ENCODE data around the gene GPER1. TPM values are rescaled to one million over a fixed set of nuclear protein-coding genes. Genes with fewer than 3 reads are reported as not detected.

The GPER1 gene
- total RNA-seq, 1 experiment from 2014 or later: 4.9 TPM

DNA sequence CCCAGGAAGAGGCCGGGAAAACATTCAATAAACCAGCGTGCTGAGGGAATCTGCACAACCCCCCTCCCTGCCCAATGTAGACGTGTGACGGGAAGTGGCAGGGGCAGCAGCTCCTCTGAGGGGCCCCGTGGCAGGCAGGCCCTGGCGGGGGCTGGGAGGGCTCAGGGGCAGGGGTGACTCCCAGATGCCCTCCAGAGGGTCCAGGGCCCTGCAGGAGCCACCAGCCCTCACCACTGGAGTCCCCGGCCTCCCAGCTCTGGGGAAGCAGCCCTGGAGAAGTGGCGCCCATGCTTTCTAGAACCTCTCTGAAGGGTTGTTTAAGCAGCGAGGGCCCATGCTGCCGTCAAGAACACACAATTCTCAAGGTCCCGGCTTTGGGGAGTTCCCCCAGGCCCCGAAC, 8.4 kb upstream of the GPER1 start:
- intact Hi-C loops (cut with micrococcal nuclease): no loop called here
- TF ChIP-seq EZH2phosphoT487 (IDR thresholded peaks at IDR 0.05; ENCODE audit: borderline replicate concordance, low read length) (no peak), EZH2 (IDR thresholded peaks at IDR 0.05; ENCODE audit: low read length, unreplicated experiment) (no peak)
- TF ChIP-seq, protein P1, sequence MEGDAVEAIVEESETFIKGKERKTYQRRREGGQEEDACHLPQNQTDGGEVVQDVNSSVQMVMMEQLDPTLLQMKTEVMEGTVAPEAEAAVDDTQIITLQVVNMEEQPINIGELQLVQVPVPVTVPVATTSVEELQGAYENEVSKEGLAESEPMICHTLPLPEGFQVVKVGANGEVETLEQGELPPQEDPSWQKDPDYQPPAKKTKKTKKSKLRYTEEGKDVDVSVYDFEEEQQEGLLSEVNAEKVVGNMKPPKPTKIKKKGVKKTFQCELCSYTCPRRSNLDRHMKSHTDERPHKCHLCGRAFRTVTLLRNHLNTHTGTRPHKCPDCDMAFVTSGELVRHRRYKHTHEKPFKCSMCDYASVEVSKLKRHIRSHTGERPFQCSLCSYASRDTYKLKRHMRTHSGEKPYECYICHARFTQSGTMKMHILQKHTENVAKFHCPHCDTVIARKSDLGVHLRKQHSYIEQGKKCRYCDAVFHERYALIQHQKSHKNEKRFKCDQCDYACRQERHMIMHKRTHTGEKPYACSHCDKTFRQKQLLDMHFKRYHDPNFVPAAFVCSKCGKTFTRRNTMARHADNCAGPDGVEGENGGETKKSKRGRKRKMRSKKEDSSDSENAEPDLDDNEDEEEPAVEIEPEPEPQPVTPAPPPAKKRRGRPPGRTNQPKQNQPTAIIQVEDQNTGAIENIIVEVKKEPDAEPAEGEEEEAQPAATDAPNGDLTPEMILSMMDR (conservative IDR thresholded peaks at IDR 0.05; ENCODE audit: low read depth, low read length): no peak
- no peaks in the 10 kb centered on the region for H3F3A ChIP-seq (ENCODE audit: low read length, unreplicated experiment)
- no peaks in the 10 kb centered on the region for H3K79me2 ChIP-seq (ENCODE audit: low read length)
- H3K4me2 ChIP-seq (ENCODE audit: low read length): no peak overlapping the region
- H3K4me1 ChIP-seq (ENCODE audit: insufficient read depth, low read length): no peaks in the 10 kb centered on the region; the same call in 1 of the 2 replicates
- no peak for DNase-seq
- H3K27me3 ChIP-seq (ENCODE audit: low read length): no peaks in the 10 kb centered on the region
- no peak overlapping the region for H3K4me3 ChIP-seq (ENCODE audit: low read length)
- H4K20me1 ChIP-seq (ENCODE audit: low read length): no peaks in the 10 kb centered on the region
- H2AFZ ChIP-seq (ENCODE audit: low read length): no peak overlapping the region
- ChIA-PET CTCF (no interaction called here), POLR2A (ENCODE audit: unreplicated experiment) (no interaction called here)
- no peak overlapping the region for H3K27ac ChIP-seq (ENCODE audit: low read length)
- H3K9me2 ChIP-seq (replicated peaks; ENCODE audit: low read length): no peaks in the 10 kb centered on the region
- H3K9ac ChIP-seq (ENCODE audit: low read length): no peak overlapping the region
- no peaks in the 10 kb centered on the region for H3K9me3 ChIP-seq (ENCODE audit: low read length)
- H3K36me3 ChIP-seq (ENCODE audit: low read depth, low read length): no peaks in the 10 kb centered on the region
- no TSS peak for BruUV-seq (replicated peaks)
- no peak for ATAC-seq

DNA sequence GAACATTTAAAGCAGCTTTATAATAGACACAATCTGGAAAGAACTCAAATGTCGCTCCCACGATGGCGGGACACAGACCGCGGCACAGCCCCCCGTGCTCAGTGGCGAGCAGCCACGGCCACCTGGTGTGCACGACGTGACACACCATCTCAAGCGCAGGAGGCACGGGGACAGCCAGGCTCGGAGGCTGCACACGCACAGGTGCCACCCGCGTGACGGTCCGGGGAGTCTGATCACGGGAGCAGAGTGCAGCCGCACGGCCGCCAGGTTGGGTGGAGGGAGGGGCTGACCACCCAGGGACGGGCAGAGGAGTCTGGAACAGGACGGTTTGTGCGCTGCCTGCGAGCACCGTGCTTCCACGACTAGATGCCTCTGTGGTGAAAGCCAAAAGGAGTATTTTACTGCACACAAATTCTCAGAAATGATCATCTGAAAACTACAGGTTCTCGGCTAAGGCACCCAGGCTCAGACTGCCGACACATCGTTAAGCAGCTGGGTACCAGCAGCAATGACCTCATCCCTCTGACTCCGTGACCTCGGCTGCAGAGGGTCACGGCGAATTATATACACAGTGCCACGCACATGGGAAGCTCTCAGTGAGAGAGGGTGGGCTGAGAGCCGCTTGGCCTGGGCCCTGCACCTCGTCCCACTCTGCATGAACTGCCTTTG, 7.5 kb upstream of the GPER1 start:
- ChIA-PET POLR2A (ENCODE audit: unreplicated experiment) (no interaction called here), CTCF (no interaction called here)
- Histone ChIP-seq H3K79me2 (ENCODE audit: low read length) (no peaks in the 10 kb centered on the region), H3K9me3 (ENCODE audit: low read length) (no peaks in the 10 kb centered on the region), H3K9me2 (replicated peaks; ENCODE audit: low read length) (no peaks in the 10 kb centered on the region), H4K20me1 (ENCODE audit: low read length) (no peaks in the 10 kb centered on the region), H3K4me3 (ENCODE audit: low read length) (no peak overlapping the region), H3K27me3 (ENCODE audit: low read length) (no peaks in the 10 kb centered on the region), H3F3A (ENCODE audit: low read length, unreplicated experiment) (no peaks in the 10 kb centered on the region), H3K4me1 (ENCODE audit: insufficient read depth, low read length) (no peaks in the 10 kb centered on the region; the same call in 1 of the 2 replicates), H3K4me2 (ENCODE audit: low read length) (no peak overlapping the region), H2AFZ (ENCODE audit: low read length) (no peak overlapping the region), H3K9ac (ENCODE audit: low read length) (no peak overlapping the region), H3K36me3 (ENCODE audit: low read depth, low read length) (no peaks in the 10 kb centered on the region), H3K27ac (ENCODE audit: low read length) (no peak overlapping the region)
- no peak for DNase-seq
- TF ChIP-seq EZH2phosphoT487 (IDR thresholded peaks at IDR 0.05; ENCODE audit: borderline replicate concordance, low read length) (no peak), EZH2 (IDR thresholded peaks at IDR 0.05; ENCODE audit: low read length, unreplicated experiment) (no peak)
- TF ChIP-seq, protein P1 (conservative IDR thresholded peaks at IDR 0.05; ENCODE audit: low read depth, low read length): no peak
- intact Hi-C loops (cut with micrococcal nuclease): no loop called here
- no peak for ATAC-seq
- no TSS peak for BruUV-seq (replicated peaks)

DNA sequence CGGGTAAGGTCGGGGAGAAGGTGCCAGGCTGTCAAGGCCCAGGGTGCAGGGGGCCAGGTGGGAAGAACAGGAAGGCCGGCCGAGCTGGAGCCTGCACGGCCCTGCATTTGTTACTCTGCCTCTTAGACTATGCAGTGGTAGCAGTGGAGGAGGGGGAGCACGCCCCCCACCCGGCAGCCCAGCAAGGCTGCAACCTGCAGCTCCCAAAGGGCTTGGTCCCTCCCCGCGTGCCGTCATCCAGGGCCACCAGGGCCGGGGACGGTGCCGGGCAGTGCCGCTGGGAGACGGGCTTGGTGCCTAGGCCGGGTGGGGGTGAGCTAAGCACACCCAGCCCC, 7.0 kb upstream of the GPER1 start:
- Histone ChIP-seq H3K4me1 (ENCODE audit: insufficient read depth, low read length) (no peaks in the 10 kb centered on the region; the same call in 1 of the 2 replicates), H3K9ac (ENCODE audit: low read length) (no peak overlapping the region), H3K27me3 (ENCODE audit: low read length) (no peaks in the 10 kb centered on the region), H2AFZ (ENCODE audit: low read length) (no peak overlapping the region), H3K4me3 (ENCODE audit: low read length) (no peak overlapping the region), H3F3A (ENCODE audit: low read length, unreplicated experiment) (no peaks in the 10 kb centered on the region), H3K79me2 (ENCODE audit: low read length) (no peaks in the 10 kb centered on the region), H4K20me1 (ENCODE audit: low read length) (no peaks in the 10 kb centered on the region), H3K27ac (ENCODE audit: low read length) (no peak overlapping the region), H3K9me2 (replicated peaks; ENCODE audit: low read length) (no peaks in the 10 kb centered on the region), H3K36me3 (ENCODE audit: low read depth, low read length) (no peaks in the 10 kb centered on the region), H3K4me2 (ENCODE audit: low read length) (no peak overlapping the region), H3K9me3 (ENCODE audit: low read length) (no peaks in the 10 kb centered on the region)
- TF ChIP-seq EZH2 (IDR thresholded peaks at IDR 0.05; ENCODE audit: low read length, unreplicated experiment): no peak
- no peak for TF ChIP-seq EZH2phosphoT487 (IDR thresholded peaks at IDR 0.05; ENCODE audit: borderline replicate concordance, low read length)
- TF ChIP-seq, protein P1 (conservative IDR thresholded peaks at IDR 0.05; ENCODE audit: low read depth, low read length): no peak
- DNase-seq (no peak), ATAC-seq (no peak)
- ChIA-PET CTCF (no interaction called here), POLR2A (ENCODE audit: unreplicated experiment) (no interaction called here)
- intact Hi-C loops (cut with micrococcal nuclease): no loop called here
- BruUV-seq (replicated peaks): no TSS peak

Data from PC-3 (cell line).